ENCODE data around the gene DNAI1. TPM values are rescaled to one million over a fixed set of nuclear protein-coding genes. Genes with fewer than 3 reads are reported as not detected.

DNAI1 gene
- 0.70 TPM for polyA plus RNA-seq (2013, experiment 1 of 2)
- polyA plus RNA-seq (2013, experiment 2 of 2), result 1.2 TPM

GRCh38 chr9:34458013-34458958 lies at the start of gene DNAI1, which contains the start of gene FAM219A:
DNAI1 (plus strand) TSS chr9:34458805; CDS start chr9:34459006, 201 bp downstream.
FAM219A (minus strand) TSS chr9:34458570; CDS start chr9:34458263, 307 bp downstream.
- Histone ChIP-seq H3K4me1 (ENCODE audit: control insufficient read depth, insufficient read depth, low read length, poor library complexity, severe bottlenecking) (peaks cover 16% of the 10 kb centered on the region), H3K27ac (ENCODE audit: low read depth, low read length, severe bottlenecking) (peak within 1 kb of the TSS; percentile 91), H3K4me3 (ENCODE audit: extremely low read depth, insufficient read depth, low read length, poor library complexity, severe bottlenecking) (peak within 1 kb of the TSS; percentile 79), H3K36me3 (ENCODE audit: control insufficient read depth, insufficient read depth, low read length) (no peaks in the 10 kb centered on the region), H3K9me3 (ENCODE audit: control insufficient read depth, low read length) (no peaks in the 10 kb centered on the region)
- 0% methylated on average over 63 to 74 of the region's 94 CpGs for WGBS, 2 experiments (ENCODE audit: insufficient coverage in 2 of 2)

GRCh38 chr9:34409154-34409553 lies 49.5 kb upstream of the DNAI1 start:
- Histone ChIP-seq H3K4me3 (ENCODE audit: extremely low read depth, insufficient read depth, low read length, poor library complexity, severe bottlenecking) (no peak overlapping the region), H3K36me3 (ENCODE audit: control insufficient read depth, insufficient read depth, low read length) (peaks cover 9% of the 10 kb centered on the region), H3K4me1 (ENCODE audit: control insufficient read depth, insufficient read depth, low read length, poor library complexity, severe bottlenecking) (no peaks in the 10 kb centered on the region), H3K9me3 (ENCODE audit: control insufficient read depth, low read length) (no peaks in the 10 kb centered on the region), H3K27ac (ENCODE audit: low read depth, low read length, severe bottlenecking) (no peak overlapping the region)
- 100% methylated on average over 1 of the region's 2 CpGs; no CpG with 5 or more reads in 1 of the 2 experiments for WGBS, 2 experiments (ENCODE audit: insufficient coverage in 2 of 2)

GRCh38 chr9:34412336-34412735 lies 46.3 kb upstream of the DNAI1 start:
- Histone ChIP-seq H3K9me3 (ENCODE audit: control insufficient read depth, low read length) (no peaks in the 10 kb centered on the region), H3K4me3 (ENCODE audit: extremely low read depth, insufficient read depth, low read length, poor library complexity, severe bottlenecking) (no peak overlapping the region), H3K36me3 (ENCODE audit: control insufficient read depth, insufficient read depth, low read length) (no peaks in the 10 kb centered on the region), H3K27ac (ENCODE audit: low read depth, low read length, severe bottlenecking) (no peak overlapping the region), H3K4me1 (ENCODE audit: control insufficient read depth, insufficient read depth, low read length, poor library complexity, severe bottlenecking) (no peaks in the 10 kb centered on the region)
- 50 to 58% methylated on average over 1 of the region's 1 CpG for WGBS, 2 experiments (ENCODE audit: insufficient coverage in 2 of 2)

- Histone ChIP-seq H3K36me3 (ENCODE audit: control insufficient read depth, insufficient read depth, low read length) (no peaks in the 10 kb centered on the region), H3K4me3 (ENCODE audit: extremely low read depth, insufficient read depth, low read length, poor library complexity, severe bottlenecking) (no peak overlapping the region), H3K9me3 (ENCODE audit: control insufficient read depth, low read length) (no peaks in the 10 kb centered on the region), H3K4me1 (ENCODE audit: control insufficient read depth, insufficient read depth, low read length, poor library complexity, severe bottlenecking) (no peaks in the 10 kb centered on the region), H3K27ac (ENCODE audit: low read depth, low read length, severe bottlenecking) (no peak overlapping the region)
- 8 to 13% methylated on average over 1 to 4 of the region's 6 CpGs for WGBS, 2 experiments (ENCODE audit: insufficient coverage in 2 of 2)
Measured at GRCh38 chr9:34413231-34413852, 45.3 kb upstream of the DNAI1 start.

GRCh38 chr9:34417734-34418133 lies 40.9 kb upstream of the DNAI1 start:
- Histone ChIP-seq H3K9me3 (ENCODE audit: control insufficient read depth, low read length) (no peaks in the 10 kb centered on the region), H3K4me1 (ENCODE audit: control insufficient read depth, insufficient read depth, low read length, poor library complexity, severe bottlenecking) (peaks cover 7% of the 10 kb centered on the region), H3K4me3 (ENCODE audit: extremely low read depth, insufficient read depth, low read length, poor library complexity, severe bottlenecking) (no peak overlapping the region), H3K36me3 (ENCODE audit: control insufficient read depth, insufficient read depth, low read length) (no peaks in the 10 kb centered on the region), H3K27ac (ENCODE audit: low read depth, low read length, severe bottlenecking) (no peak overlapping the region)
- 60 to 95% methylated on average over 2 to 3 of the region's 3 CpGs for WGBS, 2 experiments (ENCODE audit: insufficient coverage in 2 of 2)

GRCh38 chr9:34419716-34420504 lies 38.7 kb upstream of the DNAI1 start:
- no peak overlapping the region for H3K4me3 ChIP-seq (ENCODE audit: extremely low read depth, insufficient read depth, low read length, poor library complexity, severe bottlenecking)
- WGBS, 2 experiments (ENCODE audit: insufficient coverage in 2 of 2), result 72 to 76% methylated on average over 3 to 4 of the region's 4 CpGs
- H3K36me3 ChIP-seq (ENCODE audit: control insufficient read depth, insufficient read depth, low read length), result no peaks in the 10 kb centered on the region
- H3K27ac ChIP-seq (ENCODE audit: low read depth, low read length, severe bottlenecking), result no peak overlapping the region
- H3K9me3 ChIP-seq (ENCODE audit: control insufficient read depth, low read length), result no peaks in the 10 kb centered on the region
- peaks cover 7% of the 10 kb centered on the region for H3K4me1 ChIP-seq (ENCODE audit: control insufficient read depth, insufficient read depth, low read length, poor library complexity, severe bottlenecking)

DNA sequence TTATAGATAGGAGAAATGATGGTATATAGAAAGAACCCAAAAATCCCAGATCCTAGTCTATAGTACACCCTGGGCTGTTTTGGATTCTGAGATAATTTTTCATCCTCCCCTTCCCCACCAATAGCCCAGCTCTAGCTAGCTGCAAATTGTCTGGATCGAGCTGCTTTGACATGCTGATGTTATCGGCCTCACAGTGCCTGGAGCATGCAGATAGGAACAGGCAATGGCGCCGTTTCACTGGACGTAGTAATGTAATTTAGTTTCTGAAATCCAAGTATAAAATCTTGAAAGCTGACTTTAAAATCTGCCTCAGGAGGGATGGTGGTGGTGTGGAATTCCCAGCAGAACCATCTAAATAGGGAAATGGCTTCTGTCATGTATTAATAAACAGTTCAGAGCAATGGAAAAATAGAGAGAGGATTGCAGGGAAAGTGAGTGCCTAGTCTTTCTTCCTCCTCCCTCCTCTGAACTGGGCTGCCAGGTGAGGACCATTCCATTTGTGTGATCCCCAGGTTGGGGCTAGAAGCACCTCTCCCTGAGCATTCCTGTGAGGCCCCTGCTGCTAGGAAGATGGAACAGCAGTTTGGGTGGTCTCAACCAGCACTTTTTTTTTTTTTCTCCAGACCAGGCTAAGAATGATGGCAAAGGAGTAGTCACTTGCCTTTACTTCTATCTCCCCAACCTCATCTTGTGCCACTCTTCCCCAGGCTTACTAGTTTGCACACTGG lies 32.1 kb upstream of the DNAI1 start:
- WGBS, 2 experiments (ENCODE audit: insufficient coverage in 2 of 2), result 90 to 96% methylated on average over 3 to 5 of the region's 5 CpGs
- H3K9me3 ChIP-seq (ENCODE audit: control insufficient read depth, low read length), result no peaks in the 10 kb centered on the region
- H3K27ac ChIP-seq (ENCODE audit: low read depth, low read length, severe bottlenecking), result no peak overlapping the region

DNA sequence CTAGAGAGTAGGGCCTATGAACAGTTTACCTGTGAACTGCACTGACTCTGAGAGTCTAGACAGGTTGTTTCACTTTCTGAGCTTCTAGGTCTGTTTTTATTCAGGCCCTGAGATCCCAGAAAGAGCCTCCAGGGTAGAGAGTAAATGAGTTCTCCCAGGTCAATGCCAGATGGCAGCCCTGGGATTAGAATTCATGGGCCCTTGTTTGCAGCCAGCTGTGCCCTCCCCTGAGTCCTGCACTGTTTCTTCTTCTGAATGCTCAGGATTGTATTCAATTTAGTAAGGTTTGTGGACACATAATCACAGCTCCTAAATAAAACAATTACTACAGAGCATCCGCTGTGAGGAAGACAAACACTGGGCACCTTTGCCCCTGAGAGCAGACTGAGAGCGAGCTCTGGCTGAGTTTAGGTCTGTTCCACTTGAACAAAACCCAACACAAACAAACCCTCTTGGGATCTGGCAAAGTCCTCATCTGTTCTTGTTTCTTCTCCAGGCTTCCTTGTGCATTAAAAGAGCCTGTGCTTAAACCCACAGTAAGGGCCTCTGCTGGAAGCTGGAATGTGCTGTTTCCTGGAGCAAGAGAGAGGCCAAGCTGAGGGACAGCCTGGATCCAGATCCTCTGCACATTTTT lies 30.2 kb upstream of the DNAI1 start:
- WGBS, 2 experiments (ENCODE audit: insufficient coverage in 2 of 2), result 80 to 94% methylated on average over 1 to 2 of the region's 2 CpGs
- Histone ChIP-seq H3K4me1 (ENCODE audit: control insufficient read depth, insufficient read depth, low read length, poor library complexity, severe bottlenecking) (no peaks in the 10 kb centered on the region), H3K36me3 (ENCODE audit: control insufficient read depth, insufficient read depth, low read length) (peaks cover 18% of the 10 kb centered on the region), H3K27ac (ENCODE audit: low read depth, low read length, severe bottlenecking) (no peak overlapping the region), H3K4me3 (ENCODE audit: extremely low read depth, insufficient read depth, low read length, poor library complexity, severe bottlenecking) (no peak overlapping the region), H3K9me3 (ENCODE audit: control insufficient read depth, low read length) (no peaks in the 10 kb centered on the region)

More for the DNA sequence above, 32.1 kb upstream of the DNAI1 start:
- H3K4me3 ChIP-seq (ENCODE audit: extremely low read depth, insufficient read depth, low read length, poor library complexity, severe bottlenecking), result no peak overlapping the region
- no peaks in the 10 kb centered on the region for H3K4me1 ChIP-seq (ENCODE audit: control insufficient read depth, insufficient read depth, low read length, poor library complexity, severe bottlenecking)
- H3K36me3 ChIP-seq (ENCODE audit: control insufficient read depth, insufficient read depth, low read length), result peaks cover 18% of the 10 kb centered on the region

- 67 to 72% methylated on average over 3 to 4 of the region's 4 CpGs for whole genome bisulfite sequencing, 2 experiments (ENCODE audit: insufficient coverage in 2 of 2)
- Histone ChIP-seq H3K9me3 (ENCODE audit: control insufficient read depth, low read length) (no peaks in the 10 kb centered on the region), H3K4me3 (ENCODE audit: extremely low read depth, insufficient read depth, low read length, poor library complexity, severe bottlenecking) (no peak overlapping the region), H3K27ac (ENCODE audit: low read depth, low read length, severe bottlenecking) (no peak overlapping the region), H3K4me1 (ENCODE audit: control insufficient read depth, insufficient read depth, low read length, poor library complexity, severe bottlenecking) (no peaks in the 10 kb centered on the region), H3K36me3 (ENCODE audit: control insufficient read depth, insufficient read depth, low read length) (peaks cover 18% of the 10 kb centered on the region)
Measured at GRCh38 chr9:34430843-34431437, 27.7 kb upstream of the DNAI1 start.
